HCT116 (cell line): ENCODE measurements around the gene IMPA2. TPM values are rescaled to one million over a fixed set of nuclear protein-coding genes. Genes with fewer than 3 reads are reported as not detected.

Source experiments
- ATAC-seq: fragments of 200-7000 bp; cut with Tn5 transposase; 2 replicates; pipeline ENCODE4 v1.9.1; 2020; ENCODE audit warnings: mild to moderate bottlenecking, moderate library complexity
- BruUV-seq: library from RNA; stranded (reverse); fragments of 400-500 nt; replicated peaks from 2 replicates; lab custom pipeline; 2021; lab: Mats Ljungman, UMichigan
- CTCF ChIA-PET: fragments of 300-600 bp; sonication (Branson Sonifier 250); formaldehyde crosslinking; loops from one replicate; lab custom pipeline; 2021; ENCODE audit warnings: antibody characterized with exemption; lab: Charles Lee
- POLR2A ChIA-PET: fragments of 300-600, 350-600 bp; sonication (Branson Sonifier 250); formaldehyde crosslinking; loops from one replicate; lab custom pipeline; 2021; ENCODE audit warnings: antibody characterized with exemption; lab: Charles Lee
- RAD21 ChIA-PET, 2 experiments: fragments of 300-600 bp; sonication (Branson Sonifier 250); formaldehyde crosslinking; loops; one replicate each; lab custom pipeline; 2023; ENCODE audit warnings: low total read pairs in 2 of 2; ENCODE audit not compliant: uncharacterized antibody in 2 of 2, unreplicated experiment in 2 of 2, low non-redundant PET in 1 of 2; lab: Charles Lee
- DNase-seq: peaks from one replicate; pipeline ENCODE4 v3.0.0-alpha.2; 2010; ENCODE audit warnings: low read depth, low spot score
- H2AFZ ChIP-seq: fragments of 200-600 bp; shearing (Covaris generic), sonication (generic); 2 replicates; pipeline ENCODE4 v1.6.1; 2017; ENCODE audit warnings: low read depth, mixed run types, mixed read lengths, antibody characterized with exemption, low read length; ENCODE audit not compliant: poor library complexity, severe bottlenecking
- H3K27ac ChIP-seq: 2 replicates; pipeline ENCODE4 v1.5.1; 2012; ENCODE audit warnings: low read depth, low read length
- H3K27me3 ChIP-seq: fragments of 200-600 bp; sonication (generic); 2 replicates; pipeline ENCODE4 v1.6.1; 2016; ENCODE audit warnings: mixed run types, low read length, mixed read lengths; ENCODE audit not compliant: insufficient read depth
- H3K36me3 ChIP-seq, 2 experiments: fragments of 200-500 bp in 1 of 2; fragments of 200-600 bp in 1 of 2; sonication (Bioruptor generic) in 1 of 2; sonication (generic) in 1 of 2; 2 replicates each; pipeline versions ENCODE4 v1.5.1 to v1.6.1; 2014 to 2016; ENCODE audit warnings: low read length in 2 of 2, inconsistent platforms in 1 of 2, mixed read lengths in 1 of 2, mixed run types in 1 of 2; ENCODE audit not compliant: insufficient read depth in 2 of 2, control insufficient read depth in 1 of 2
- H3K4me1 ChIP-seq, 2 experiments: fragments of 200-600 bp in 1 of 2; sonication (generic) in 1 of 2; 2 replicates each; pipeline versions ENCODE4 v1.5.1 to v1.6.1; 2012 to 2017; ENCODE audit warnings: low read length in 2 of 2, inconsistent platforms in 1 of 2, mild to moderate bottlenecking in 1 of 2, mixed read lengths in 1 of 2, mixed run types in 1 of 2, moderate library complexity in 1 of 2; ENCODE audit not compliant: insufficient read depth in 2 of 2, control insufficient read depth in 1 of 2
- H3K4me2 ChIP-seq: fragments of 200-600 bp; sonication (generic); 2 replicates; pipeline ENCODE4 v1.6.1; 2017; ENCODE audit warnings: mixed run types, low read length, mixed read lengths
- H3K4me3 ChIP-seq, 2 experiments: fragments of 200-600 bp in 1 of 2; sonication (generic) in 1 of 2; replicated peaks in 1 of 2; 2 replicates each; pipeline ENCODE4 v1.5.1; 2011 to 2016; ENCODE audit warnings: low read length in 2 of 2, control low read depth in 1 of 2, low read depth in 1 of 2, mild to moderate bottlenecking in 1 of 2, mixed read lengths in 1 of 2, mixed run types in 1 of 2
- H3K79me2 ChIP-seq: fragments of 200-600 bp; sonication (generic); 2 replicates; pipeline ENCODE4 v1.6.1; 2017; ENCODE audit warnings: mild to moderate bottlenecking, mixed run types, low read length, moderate library complexity, mixed read lengths; ENCODE audit not compliant: insufficient read depth
- H3K9ac ChIP-seq: fragments of 200-600 bp; sonication (generic); 2 replicates; pipeline ENCODE4 v1.6.1; 2016; ENCODE audit warnings: low read length, mixed read lengths
- H3K9me2 ChIP-seq: fragments of 200-600 bp; sonication (generic), shearing (Covaris generic); 2 replicates; pipeline ENCODE4 v1.6.1; 2017; ENCODE audit warnings: mixed run types, mild to moderate bottlenecking, moderate library complexity; ENCODE audit not compliant: insufficient read depth
- H3K9me3 ChIP-seq, 2 experiments: fragments of 200-500 bp in 1 of 2; fragments of 200-600 bp in 1 of 2; sonication (Bioruptor generic) in 1 of 2; sonication (generic) in 1 of 2; 2 replicates each; pipeline ENCODE4 v1.6.1; 2014 to 2017; ENCODE audit warnings: low read length in 2 of 2, mixed read lengths in 2 of 2, inconsistent platforms in 1 of 2, low read depth in 1 of 2, mild to moderate bottlenecking in 1 of 2, mixed run types in 1 of 2, moderate library complexity in 1 of 2; ENCODE audit not compliant: control insufficient read depth in 1 of 2, insufficient read depth in 1 of 2
- H4K20me1 ChIP-seq: fragments of 200-600 bp; sonication (generic), shearing (Covaris generic); 2 replicates; pipeline ENCODE4 v1.6.1; 2017; ENCODE audit warnings: mixed run types, mild to moderate bottlenecking, moderate library complexity; ENCODE audit not compliant: insufficient read depth
- ATF3 ChIP-seq: IDR thresholded peaks from 2 replicates; pipeline ENCODE4 v1.6.1; 2012
- CBX3 ChIP-seq: IDR thresholded peaks from 2 replicates; pipeline ENCODE4 v1.6.1; 2012; ENCODE audit warnings: low read depth
- CEBPB ChIP-seq: IDR thresholded peaks from 2 replicates; pipeline ENCODE4 v1.6.1; 2012; ENCODE audit warnings: low read depth
- ELF1 ChIP-seq: IDR thresholded peaks from 2 replicates; pipeline ENCODE4 v1.6.1; 2012; ENCODE audit warnings: low read depth, borderline replicate concordance
- EZH2 ChIP-seq: fragments of 200-600 bp; sonication (generic); IDR thresholded peaks from 2 replicates; pipeline ENCODE4 v1.6.1; 2017; ENCODE audit warnings: antibody characterized with exemption, mixed run types
- JUND ChIP-seq: IDR thresholded peaks from 2 replicates; pipeline ENCODE4 v1.6.1; 2012
- POLR2A ChIP-seq: IDR thresholded peaks from 2 replicates; pipeline ENCODE4 v1.7.0; 2011; ENCODE audit warnings: borderline replicate concordance; ENCODE audit not compliant: insufficient read depth, insufficient read length; ENCODE audit errors: extremely low read depth
- POLR2AphosphoS5 ChIP-seq: IDR thresholded peaks from 2 replicates; pipeline ENCODE4 v1.6.1; 2011; ENCODE audit warnings: mild to moderate bottlenecking, low read depth, low read length, moderate library complexity
- RAD21 ChIP-seq: IDR thresholded peaks from 2 replicates; pipeline ENCODE4 v1.6.1; 2012; ENCODE audit warnings: low read depth, mild to moderate bottlenecking
- REST ChIP-seq: IDR thresholded peaks from 2 replicates; pipeline ENCODE4 v1.6.1; 2012; ENCODE audit warnings: low read depth
- SP1 ChIP-seq: IDR thresholded peaks from 2 replicates; pipeline ENCODE4 v1.6.1; 2012; ENCODE audit warnings: low read depth
- SRF ChIP-seq: IDR thresholded peaks from 2 replicates; pipeline ENCODE4 v1.6.1; 2012; ENCODE audit warnings: low read depth
- TCF7L2 ChIP-seq: IDR thresholded peaks from 2 replicates; pipeline ENCODE4 v1.7.0; 2011; ENCODE audit warnings: borderline replicate concordance, inconsistent platforms; ENCODE audit not compliant: insufficient read depth, insufficient read length; ENCODE audit errors: extremely low read depth
- YY1 ChIP-seq: IDR thresholded peaks from 2 replicates; pipeline ENCODE4 v1.6.1; 2011; ENCODE audit warnings: low read length, low read depth, moderate library complexity, mild to moderate bottlenecking; ENCODE audit not compliant: insufficient replicate concordance; ENCODE audit errors: extremely low read depth
- ZBTB33 ChIP-seq: IDR thresholded peaks from 2 replicates; pipeline ENCODE4 v1.6.1; 2011; ENCODE audit warnings: mild to moderate bottlenecking, low read length, moderate library complexity; ENCODE audit not compliant: insufficient replicate concordance; ENCODE audit errors: extremely low read depth
- ZFX ChIP-seq: fragments of 450-650 bp; IDR thresholded peaks from 2 replicates; pipeline ENCODE4 v1.6.1; 2017
- ZNF274 ChIP-seq: fragments of 200-500 bp; sonication (Bioruptor generic); IDR thresholded peaks from 2 replicates; pipeline ENCODE4 v1.6.1; 2014; ENCODE audit warnings: mild to moderate bottlenecking, low read depth, low read length, inconsistent platforms
- intact Hi-C: fragments of 100-400 bp; cut with micrococcal nuclease; formaldehyde crosslinking; loops from 2 replicates; pipeline ENCODE4 v1.10.0; 2022
- total RNA-seq: library from RNA; stranded (reverse); gene quantifications from one replicate; pipeline ENCODE4 v1.2.1, GENCODE V29; 2021; ENCODE audit not compliant: unreplicated experiment

The IMPA2 gene
- total RNA-seq, 1 experiment from 2014 or later = 32.5 TPM

- no peak for ATAC-seq
- Histone ChIP-seq H3K36me3 (no peaks in the 10 kb centered on the region; a peak in 1 of 4 replicates), H3K9me2 (no peaks in the 10 kb centered on the region), H3K4me1 (peaks cover 18 to 35% of the 10 kb centered on the region in 2 experiments), H4K20me1 (no peaks in the 10 kb centered on the region), H3K9ac (no peak overlapping the region), H3K9me3 (no peaks in the 10 kb centered on the region)
- no peak for DNase-seq
- ChIA-PET POLR2A (interaction anchor here (0.9 kb wide), 1 partner anchor 9 kb away, joined by 3 read pairs; no protein-coding TSS in a partner anchor), CTCF (interaction anchor here (4.0 kb wide), 1 partner anchor 11 kb away, joined by 33 read pairs; no protein-coding TSS in a partner anchor), RAD21 (no interaction called here)
- no TSS peak for BruUV-seq
- TF ChIP-seq YY1 (no peak), CEBPB (no peak), POLR2AphosphoS5 (no peak), ELF1 (no peak), TCF7L2 (no peak), ZNF274 (no peak), SP1 (no peak), REST (no peak), ZFX (no peak), JUND (no peak), POLR2A (no peak), RAD21 (no peak), SRF (no peak), EZH2 (no peak), ZBTB33 (no peak), CBX3 (no peak), ATF3 (no peak)
- TF ChIP-seq, all 23 proteins: peak for 0
- no peak overlapping the region for H3K27ac ChIP-seq
- intact Hi-C loops = no loop called here
- no peak overlapping the region for H2AFZ ChIP-seq
- no peaks in the 10 kb centered on the region for H3K27me3 ChIP-seq
- H3K79me2 ChIP-seq = 0 out of 2 replicates have a peak, but pooled peaks cover 3% of the 10 kb centered on the region
- no peak overlapping the region for H3K4me2 ChIP-seq
- H3K4me3 ChIP-seq = no peak overlapping the region
Observed at GRCh38 chr18:11983592-11983991, 2.3 kb downstream of the IMPA2 start.
